Duodenal mucosa (tissue), 2 donors: ENCODE results near the gene STARD10.

ENCODE experiments used
- H3K27ac ChIP-seq: one replicate; pipeline ENCODE4 v1.7.0; 2013; ENCODE audit warnings: low read depth, low read length
- H3K27me3 ChIP-seq, 2 donors: one replicate each; pipeline ENCODE4 v1.7.0; 2013; ENCODE audit warnings: low read length in 2 of 2, control low read depth in 1 of 2; ENCODE audit not compliant: insufficient read depth in 2 of 2, control insufficient read depth in 1 of 2
- H3K36me3 ChIP-seq, 2 donors: one replicate each; pipeline ENCODE4 v1.7.0; 2013; ENCODE audit warnings: low read length in 2 of 2, control low read depth in 1 of 2; ENCODE audit not compliant: insufficient read depth in 2 of 2, control insufficient read depth in 1 of 2
- H3K4me1 ChIP-seq, 2 donors: one replicate each; pipeline ENCODE4 v1.7.0; 2013; ENCODE audit warnings: low read length in 2 of 2, control low read depth in 1 of 2; ENCODE audit not compliant: insufficient read depth in 2 of 2, control insufficient read depth in 1 of 2
- H3K4me3 ChIP-seq, 2 donors: one replicate each; pipeline ENCODE4 v1.7.0; 2013; ENCODE audit warnings: low read length in 2 of 2, low read depth in 1 of 2
- H3K9ac ChIP-seq, 2 donors: one replicate each; pipeline ENCODE4 v1.7.0; 2013; ENCODE audit warnings: low read length in 2 of 2, low read depth in 1 of 2
- H3K9me3 ChIP-seq, 2 donors: one replicate each; pipeline ENCODE4 v1.7.0; 2013; ENCODE audit warnings: low read length in 2 of 2, control low read depth in 1 of 2; ENCODE audit not compliant: control insufficient read depth in 1 of 2

The STARD10 gene

GRCh38 chr11:72754149-72754543 lies 39.7 kb downstream of the STARD10 start:
- Histone ChIP-seq H3K9me3 (no peaks in the 10 kb centered on the region), H3K4me3 (no peak overlapping the region), H3K27me3 (no peaks in the 10 kb centered on the region), H3K27ac (no peak overlapping the region), H3K4me1 (peaks cover 24 to 26% of the 10 kb centered on the region in 2 donors), H3K36me3 (peaks cover 6 to 34% of the 10 kb centered on the region in 2 donors), H3K9ac (no peak overlapping the region)

- Histone ChIP-seq H3K9me3 (no peaks in the 10 kb centered on the region), H3K27ac (no peak overlapping the region), H3K36me3 (peaks cover under 1 to 28% of the 10 kb centered on the region in 2 donors), H3K4me1 (peaks cover 20 to 29% of the 10 kb centered on the region in 2 donors), H3K27me3 (no peaks in the 10 kb centered on the region), H3K4me3 (no peak overlapping the region), H3K9ac (peak overlapping the region in 1 of 2 donors; percentile 60)
Observed at GRCh38 chr11:72753341-72754148, 40.3 kb downstream of the STARD10 start.

- Histone ChIP-seq H3K9ac (peak within 1 kb of the TSS; percentile 65 to 80), H3K36me3 (peaks cover 0 to 15% of the 10 kb centered on the region in 2 donors), H3K27ac (no peak within 1 kb of the TSS), H3K9me3 (no peaks in the 10 kb centered on the region), H3K4me3 (peak within 1 kb of the TSS; percentile 72 to 83), H3K27me3 (no peaks in the 10 kb centered on the region), H3K4me1 (peaks cover 16 to 29% of the 10 kb centered on the region in 2 donors)
Observed at GRCh38 chr11:72752088-72752914, 41.5 kb downstream of the STARD10 start, which contains the start of gene ARAP1. Gene ARAP1, minus strand, starts transcription at chr11:72752408. Its CDS starts 25,280 bp downstream, at chr11:72727128.

GRCh38 chr11:72751116-72752087 lies 42.4 kb downstream of the STARD10 start:
- H3K27ac ChIP-seq = no peak overlapping the region
- H3K4me3 ChIP-seq = peak overlapping the region; percentile 72 to 83
- peaks cover 16 to 29% of the 10 kb centered on the region in 2 donors for H3K4me1 ChIP-seq
- peaks cover 0 to 6% of the 10 kb centered on the region in 2 donors for H3K36me3 ChIP-seq
- H3K9ac ChIP-seq = peak overlapping the region; percentile 65 to 80
- H3K27me3 ChIP-seq = no peaks in the 10 kb centered on the region
- no peaks in the 10 kb centered on the region for H3K9me3 ChIP-seq

- Histone ChIP-seq H3K36me3 (no peaks in the 10 kb centered on the region), H3K4me3 (no peak overlapping the region), H3K27ac (no peak overlapping the region), H3K9me3 (no peaks in the 10 kb centered on the region), H3K27me3 (no peaks in the 10 kb centered on the region), H3K4me1 (peaks cover 21 to 29% of the 10 kb centered on the region in 2 donors), H3K9ac (no peak overlapping the region)
Observed at GRCh38 chr11:72750556-72751115, 43.2 kb downstream of the STARD10 start.

- Histone ChIP-seq H3K4me1 (peaks cover 22 to 29% of the 10 kb centered on the region in 2 donors), H3K4me3 (no peak overlapping the region), H3K36me3 (no peaks in the 10 kb centered on the region), H3K9me3 (no peaks in the 10 kb centered on the region), H3K27me3 (no peaks in the 10 kb centered on the region), H3K27ac (no peak overlapping the region), H3K9ac (no peak overlapping the region)
Observed at GRCh38 chr11:72750086-72750485, 43.8 kb downstream of the STARD10 start.

GRCh38 chr11:72747289-72747855 lies 46.5 kb downstream of the STARD10 start:
- Histone ChIP-seq H3K36me3 (no peaks in the 10 kb centered on the region), H3K27ac (no peak overlapping the region), H3K9me3 (no peaks in the 10 kb centered on the region), H3K9ac (no peak overlapping the region), H3K4me1 (peaks cover 15 to 31% of the 10 kb centered on the region in 2 donors), H3K27me3 (no peaks in the 10 kb centered on the region), H3K4me3 (no peak overlapping the region)

- no peaks in the 10 kb centered on the region for H3K9me3 ChIP-seq
- no peaks in the 10 kb centered on the region for H3K36me3 ChIP-seq
- H3K4me1 ChIP-seq = peaks cover 19 to 28% of the 10 kb centered on the region in 2 donors
- H3K9ac ChIP-seq = no peak overlapping the region
- no peak overlapping the region for H3K4me3 ChIP-seq
- H3K27me3 ChIP-seq = no peaks in the 10 kb centered on the region
- no peak overlapping the region for H3K27ac ChIP-seq
Observed at GRCh38 chr11:72746821-72747220, 47.0 kb downstream of the STARD10 start.

- Histone ChIP-seq H3K4me1 (peaks cover 17 to 28% of the 10 kb centered on the region in 2 donors), H3K4me3 (no peak overlapping the region), H3K36me3 (no peaks in the 10 kb centered on the region), H3K27me3 (no peaks in the 10 kb centered on the region), H3K9me3 (no peaks in the 10 kb centered on the region), H3K9ac (no peak overlapping the region), H3K27ac (no peak overlapping the region)
Observed at GRCh38 chr11:72745925-72746550, 47.8 kb downstream of the STARD10 start.
